H9 (cell line): ENCODE measurements around the gene POLH. TPM values are rescaled to one million over a fixed set of nuclear protein-coding genes. Genes with fewer than 3 reads are reported as not detected.

Source experiments
- DNase-seq: peaks from one replicate; pipeline ENCODE4 v3.0.0-alpha.2; 2017
- H2AFZ ChIP-seq: one replicate; pipeline ENCODE4 v1.6.1; 2013; ENCODE audit warnings: mild to moderate bottlenecking, low read length, control low read depth, moderate library complexity
- H2AK5ac ChIP-seq: 2 replicates; pipeline ENCODE4 v1.6.1; 2013; ENCODE audit warnings: low read length, control low read depth, mixed read lengths; ENCODE audit not compliant: insufficient read length
- H2BK120ac ChIP-seq: one replicate; pipeline ENCODE4 v1.6.1; 2013; ENCODE audit warnings: low read depth, mild to moderate bottlenecking, low read length, control low read depth, inconsistent platforms; ENCODE audit not compliant: poor library complexity, severe bottlenecking
- H2BK12ac ChIP-seq: 2 replicates; pipeline ENCODE4 v1.6.1; 2013; ENCODE audit warnings: low read length, control low read depth, mixed read lengths, low read depth; ENCODE audit not compliant: insufficient read length
- H2BK15ac ChIP-seq: 2 replicates; pipeline ENCODE4 v1.6.1; 2013; ENCODE audit warnings: low read depth, low read length, control low read depth
- H2BK20ac ChIP-seq: one replicate; pipeline ENCODE4 v1.6.1; 2013; ENCODE audit warnings: low read depth, mild to moderate bottlenecking, low read length, control low read depth, inconsistent platforms; ENCODE audit not compliant: poor library complexity, severe bottlenecking
- H2BK5ac ChIP-seq: 2 replicates; pipeline ENCODE4 v1.6.1; 2013; ENCODE audit warnings: low read length, control low read depth, mixed read lengths; ENCODE audit not compliant: insufficient read length
- H3K14ac ChIP-seq: 2 replicates; pipeline ENCODE4 v1.6.1; 2013; ENCODE audit warnings: low read length, control low read depth; ENCODE audit not compliant: insufficient read depth
- H3K18ac ChIP-seq: 2 replicates; pipeline ENCODE4 v1.6.1; 2013; ENCODE audit warnings: low read depth, mild to moderate bottlenecking, mixed read lengths, low read length, control low read depth; ENCODE audit not compliant: insufficient read length
- H3K23ac ChIP-seq: 2 replicates; pipeline ENCODE4 v1.6.1; 2013; ENCODE audit warnings: low read length, control low read depth, mixed read lengths, low read depth; ENCODE audit not compliant: insufficient read length
- H3K23me2 ChIP-seq: 2 replicates; pipeline ENCODE4 v1.6.1; 2013; ENCODE audit warnings: low read depth, mild to moderate bottlenecking, mixed read lengths, low read length, control low read depth; ENCODE audit not compliant: insufficient read length, poor library complexity, severe bottlenecking
- H3K27ac ChIP-seq: 2 replicates; pipeline ENCODE4 v1.5.1; 2013; ENCODE audit warnings: low read length, control low read depth, mixed read lengths, low read depth; ENCODE audit not compliant: insufficient read length
- H3K27me3 ChIP-seq: 2 replicates; pipeline ENCODE4 v1.6.1; 2013; ENCODE audit warnings: low read length, control low read depth, inconsistent platforms; ENCODE audit not compliant: insufficient read depth
- H3K4ac ChIP-seq: 2 replicates; pipeline ENCODE4 v1.6.1; 2013; ENCODE audit warnings: low read depth, mild to moderate bottlenecking, control low read depth, inconsistent platforms, low read length, moderate library complexity
- H3K4me1 ChIP-seq: 2 replicates; pipeline ENCODE4 v1.6.1; 2013; ENCODE audit warnings: low read length, control low read depth, inconsistent platforms; ENCODE audit not compliant: insufficient read depth
- H3K4me2 ChIP-seq: 2 replicates; pipeline ENCODE4 v1.6.1; 2013; ENCODE audit warnings: low read length, control low read depth, mixed read lengths; ENCODE audit not compliant: insufficient read length, insufficient read depth
- H3K56ac ChIP-seq: 2 replicates; pipeline ENCODE4 v1.6.1; 2013; ENCODE audit warnings: low read depth, mild to moderate bottlenecking, mixed read lengths, low read length, control low read depth; ENCODE audit not compliant: insufficient read length
- H3K79me1 ChIP-seq: 2 replicates; pipeline ENCODE4 v1.6.1; 2013; ENCODE audit warnings: low read depth, mild to moderate bottlenecking, moderate library complexity, low read length, control low read depth, inconsistent platforms; ENCODE audit not compliant: insufficient read depth, poor library complexity, severe bottlenecking
- H3K79me2 ChIP-seq: 2 replicates; pipeline ENCODE4 v1.6.1; 2013; ENCODE audit warnings: low read length, control low read depth, inconsistent platforms; ENCODE audit not compliant: insufficient read depth
- H3K9ac ChIP-seq: 2 replicates; pipeline ENCODE4 v1.6.1; 2013; ENCODE audit warnings: low read length, control low read depth, mixed read lengths; ENCODE audit not compliant: insufficient read length; ENCODE audit errors: extremely low read depth
- H3K9me3 ChIP-seq: one replicate; pipeline ENCODE4 v1.6.1; 2013; ENCODE audit warnings: low read depth, low read length, inconsistent platforms; ENCODE audit not compliant: control insufficient read depth
- H3T11ph ChIP-seq: one replicate; pipeline ENCODE4 v1.6.1; 2013; ENCODE audit warnings: mild to moderate bottlenecking, low read length, control low read depth, inconsistent platforms
- H4K20me1 ChIP-seq: one replicate; pipeline ENCODE4 v1.6.1; 2013; ENCODE audit not compliant: control insufficient read depth, insufficient read length, insufficient read depth
- H4K5ac ChIP-seq: 2 replicates; pipeline ENCODE4 v1.6.1; 2013; ENCODE audit warnings: low read depth, mild to moderate bottlenecking, mixed read lengths, low read length, control low read depth; ENCODE audit not compliant: insufficient read length
- H4K8ac ChIP-seq: replicated peaks from 2 replicates; pipeline ENCODE4 v1.6.1; 2013; ENCODE audit warnings: low read length, control low read depth, mixed read lengths, low read depth; ENCODE audit not compliant: insufficient read length
- H4K91ac ChIP-seq: 2 replicates; pipeline ENCODE4 v1.6.1; 2013; ENCODE audit warnings: low read depth, mild to moderate bottlenecking, moderate library complexity, mixed read lengths, low read length, control low read depth; ENCODE audit not compliant: insufficient read length
- H3K27ac Mint-ChIP-seq, 3 experiments: 2 replicates in 2 of 3; 3 replicates in 1 of 3; pipeline ENCODE4 v1.8.0; 2020 to 2021; ENCODE audit warnings: mixed read lengths in 3 of 3, mild to moderate bottlenecking in 1 of 3, moderate library complexity in 1 of 3
- H3K27me3 Mint-ChIP-seq: 2 replicates; pipeline ENCODE4 v1.8.0; 2021; ENCODE audit warnings: low read depth, mild to moderate bottlenecking, moderate library complexity, mixed read lengths
- H3K36me3 Mint-ChIP-seq, 3 experiments: 2 replicates in 2 of 3; 3 replicates in 1 of 3; pipeline ENCODE4 v1.8.0; 2020 to 2021; ENCODE audit warnings: low read depth in 3 of 3, mixed read lengths in 3 of 3; ENCODE audit not compliant: insufficient read depth in 1 of 3
- H3K4me1 Mint-ChIP-seq, 2 experiments: 2 replicates each; pipeline ENCODE4 v1.8.0; 2020; ENCODE audit warnings: mixed read lengths in 2 of 2
- H3K4me3 Mint-ChIP-seq, 2 experiments: 2 replicates in 1 of 2; 3 replicates in 1 of 2; pipeline ENCODE4 v1.8.0; 2020 to 2021; ENCODE audit warnings: mild to moderate bottlenecking in 2 of 2, mixed read lengths in 2 of 2, moderate library complexity in 1 of 2
- H3K9me3 Mint-ChIP-seq, 2 experiments: 2 replicates in 1 of 2; 3 replicates in 1 of 2; pipeline ENCODE4 v1.8.0; 2020; ENCODE audit warnings: mild to moderate bottlenecking in 2 of 2, mixed read lengths in 2 of 2, moderate library complexity in 1 of 2
- CTCF ChIP-seq: fragments of 200-600 bp; sonication (generic); conservative IDR thresholded peaks from 3 replicates; pipeline ENCODE4 v1.8.0; 2021; ENCODE audit warnings: antibody characterized with exemption, mild to moderate bottlenecking
- WGBS: extraction: QIAGEN DNeasy Blood & Tissue Kit; methylation state at CpG from one replicate; pipeline ENCODE4 v1.1.7; 2013; ENCODE audit warnings: missing lambda C conversion rate, low lambda C conversion rate, mixed read lengths; ENCODE audit not compliant: insufficient read length; ENCODE audit errors: extremely low coverage; 5-methylcytosine and 5-hydroxymethylcytosine counted together
- total RNA-seq: library from RNA; stranded (reverse); gene quantifications from 2 replicates; pipeline ENCODE4 v1.2.1, GENCODE V29; 2021

Gene POLH
- total RNA-seq, 1 experiment from 2014 or later, result 12.6 TPM

- Histone ChIP-seq H3K79me1 (no peaks in the 10 kb centered on the region), H4K5ac (no peak overlapping the region), H2BK20ac (no peak overlapping the region), H3K27me3 (no peaks in the 10 kb centered on the region), H3K79me2 (no peaks in the 10 kb centered on the region), H2AFZ (no peak overlapping the region), H3K56ac (no peak overlapping the region), H3T11ph (no peak overlapping the region), H2BK12ac (no peak overlapping the region), H3K9me3 (no peaks in the 10 kb centered on the region), H3K27ac (no peak overlapping the region), H3K14ac (no peak overlapping the region), H3K23ac (no peak overlapping the region), H2BK15ac (no peak overlapping the region), H3K18ac (no peak overlapping the region), H3K23me2 (no peaks in the 10 kb centered on the region), H2BK120ac (no peak overlapping the region), H3K4me2 (no peak overlapping the region), H3K9ac (no peak overlapping the region), H3K4ac (no peak overlapping the region), H2AK5ac (no peak overlapping the region), H4K8ac (no peak overlapping the region), H4K91ac (no peak overlapping the region), H2BK5ac (no peak overlapping the region), H3K4me1 (no peaks in the 10 kb centered on the region), H4K20me1 (no peaks in the 10 kb centered on the region)
- no peaks in the 10 kb centered on the region for H3K4me1 Mint-ChIP-seq
- no peak overlapping the region for H3K27ac Mint-ChIP-seq
- no peak for DNase-seq
- no peak overlapping the region for H3K4me3 Mint-ChIP-seq
- no peak for TF ChIP-seq CTCF
- no CpG with 5 or more reads among the region's 8 CpGs for WGBS
- peaks cover 42 to 81% (median 69%) of the 10 kb centered on the region in 3 experiments; a peak in 6 of 7 replicates for H3K36me3 Mint-ChIP-seq
- no peaks in the 10 kb centered on the region for H3K27me3 Mint-ChIP-seq
- H3K9me3 Mint-ChIP-seq, result no peaks in the 10 kb centered on the region
Measured at GRCh38 chr6:43541774-43542471, 34.1 kb upstream of the POLH start.
